Heart left ventricle (tissue), 13 donors: ENCODE measurements around the gene XRCC6.

Source experiments
- CTCF ChIP-seq, 12 donors: fragments of 200-600 bp; sonication (generic) in 4 of 12; IDR thresholded peaks; one replicate each; pipeline versions ENCODE4 v1.5.0 to v1.8.0; 2018 to 2022; ENCODE audit warnings: antibody characterized with exemption in 12 of 12, mild to moderate bottlenecking in 5 of 12
- POLR2A ChIP-seq, 2 donors: fragments of 450-650 bp; IDR thresholded peaks; one replicate each; pipeline ENCODE4 v1.6.1; 2017; ENCODE audit warnings: antibody characterized with exemption in 2 of 2, mild to moderate bottlenecking in 2 of 2, moderate library complexity in 2 of 2
- donor health status: ischemic (EF 13 %, LVEDD 7.1; RV severe dilation, severe dysfunction).
- donor health status: DM: no; HTN: yes; CAD: no.
- donor health status: DM: no; HTN: no; CAD: no.
- donor health status: ischemic (EF 25% LVEDD 6.9; RV normal size, moderate dysfunction).
- donor health status: ischemic (EF 25% LVEDD 5.7; RV mildly dilated, moderate dysfunction).
- donor health status: ischemic (EF 35%, LVEDD 5.7; RV mildly dilated, moderate dysfunction).
- donor health status: nonischemic (EF 11% LVEDD 7.7; RV severe dilation, severe dysfunction).
- donor health status: DM: yes; HTN: yes; CAD: no.
- donor health status: PGD.
- donor health status: ischemic (EF 29% LVEDD 5.4; RV normal size, mild dysfunction).
- donor health status: nonischemic (EF 23%, LVEDD 6.1; RV moderate dilation, normal function).

- TF ChIP-seq CTCF (IDR thresholded peaks at IDR 0.05) (no peak), POLR2A (IDR thresholded peaks at IDR 0.05) (no peak)
These were observed 62.5 kb downstream of the XRCC6 start for GRCh38 chr22:41683616-41684015.
